Large intestine (tissue), 3 donors: ENCODE data around the gene YARS1. TPM values are rescaled to one million over a fixed set of nuclear protein-coding genes. Genes with fewer than 3 reads are reported as not detected.

Source experiments
- DNase-seq, 2 donors: peaks; one replicate each; pipeline versions ENCODE4 v3.0.0 to v3.0.0-alpha.2; 2013
- H3K27ac ChIP-seq: one replicate; pipeline ENCODE4 v1.5.1; 2013; ENCODE audit warnings: low read length
- H3K27me3 ChIP-seq: 2 replicates; pipeline ENCODE4 v1.6.1; 2013; ENCODE audit warnings: low read length; ENCODE audit not compliant: control insufficient read depth, insufficient read depth
- H3K36me3 ChIP-seq: 2 replicates; pipeline ENCODE4 v1.6.1; 2013; ENCODE audit warnings: low read length; ENCODE audit not compliant: control insufficient read depth, insufficient read depth
- H3K4me1 ChIP-seq: one replicate; pipeline ENCODE4 v1.6.1; 2013; ENCODE audit warnings: low read length; ENCODE audit not compliant: control insufficient read depth, insufficient read depth
- H3K4me3 ChIP-seq: one replicate; pipeline ENCODE4 v1.5.1; 2013; ENCODE audit warnings: low read length
- H3K9me3 ChIP-seq: one replicate; pipeline ENCODE4 v1.6.1; 2013; ENCODE audit warnings: mild to moderate bottlenecking, low read depth, low read length, moderate library complexity; ENCODE audit not compliant: control insufficient read depth
- WGBS: methylation state at CpG from one replicate; pipeline ENCODE4 v1.1.5; 2013; ENCODE audit warnings: low lambda C conversion rate; ENCODE audit not compliant: insufficient coverage; 5-methylcytosine and 5-hydroxymethylcytosine counted together
- polyA plus RNA-seq: library from polyadenylated mRNA; unstranded; fragments of 120-200 nt; gene quantifications from one replicate; pipeline ENCODE4 v1.2.1, GENCODE V29; 2013

The YARS1 gene
- polyA plus RNA-seq, 1 donor = 59.9 TPM

DNA sequence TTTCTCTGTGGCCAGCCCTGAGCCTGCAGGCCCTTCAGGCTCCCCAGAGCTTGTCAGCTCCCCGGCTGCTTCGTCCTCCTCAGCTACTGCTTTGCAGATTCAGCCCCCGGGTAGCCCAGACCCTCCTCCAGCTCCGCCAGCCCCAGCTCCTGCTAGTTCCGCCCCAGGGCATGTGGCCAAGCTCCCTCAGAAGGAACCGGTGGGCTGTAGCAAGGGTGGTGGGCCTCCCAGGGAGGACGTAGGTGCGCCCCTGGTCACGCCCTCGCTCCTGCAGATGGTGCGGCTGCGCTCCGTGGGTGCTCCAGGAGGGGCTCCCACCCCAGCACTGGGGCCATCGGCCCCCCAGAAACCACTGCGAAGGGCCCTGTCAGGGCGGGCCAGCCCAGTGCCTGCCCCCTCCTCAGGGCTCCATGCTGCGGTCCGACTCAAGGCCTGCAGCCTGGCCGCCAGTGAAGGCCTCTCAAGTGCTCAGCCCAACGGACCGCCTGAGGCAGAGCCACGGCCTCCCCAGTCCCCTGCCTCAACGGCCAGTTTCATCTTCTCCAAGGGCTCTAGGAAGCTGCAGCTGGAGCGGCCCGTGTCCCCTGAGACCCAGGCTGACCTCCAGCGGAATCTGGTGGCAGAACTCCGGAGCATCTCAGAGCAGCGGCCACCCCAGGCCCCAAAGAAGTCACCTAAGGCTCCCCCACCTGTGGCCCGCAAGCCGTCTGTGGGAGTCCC lies 45.4 kb downstream of the YARS1 start:
- Histone ChIP-seq H3K27ac (no peak overlapping the region), H3K27me3 (no peaks in the 10 kb centered on the region), H3K9me3 (no peaks in the 10 kb centered on the region), H3K36me3 (peaks cover 76% of the 10 kb centered on the region), H3K4me1 (peaks cover 9% of the 10 kb centered on the region), H3K4me3 (no peak overlapping the region)
- DNase-seq = no peak
- no CpG with 5 or more reads among the region's 30 CpGs for WGBS

DNA sequence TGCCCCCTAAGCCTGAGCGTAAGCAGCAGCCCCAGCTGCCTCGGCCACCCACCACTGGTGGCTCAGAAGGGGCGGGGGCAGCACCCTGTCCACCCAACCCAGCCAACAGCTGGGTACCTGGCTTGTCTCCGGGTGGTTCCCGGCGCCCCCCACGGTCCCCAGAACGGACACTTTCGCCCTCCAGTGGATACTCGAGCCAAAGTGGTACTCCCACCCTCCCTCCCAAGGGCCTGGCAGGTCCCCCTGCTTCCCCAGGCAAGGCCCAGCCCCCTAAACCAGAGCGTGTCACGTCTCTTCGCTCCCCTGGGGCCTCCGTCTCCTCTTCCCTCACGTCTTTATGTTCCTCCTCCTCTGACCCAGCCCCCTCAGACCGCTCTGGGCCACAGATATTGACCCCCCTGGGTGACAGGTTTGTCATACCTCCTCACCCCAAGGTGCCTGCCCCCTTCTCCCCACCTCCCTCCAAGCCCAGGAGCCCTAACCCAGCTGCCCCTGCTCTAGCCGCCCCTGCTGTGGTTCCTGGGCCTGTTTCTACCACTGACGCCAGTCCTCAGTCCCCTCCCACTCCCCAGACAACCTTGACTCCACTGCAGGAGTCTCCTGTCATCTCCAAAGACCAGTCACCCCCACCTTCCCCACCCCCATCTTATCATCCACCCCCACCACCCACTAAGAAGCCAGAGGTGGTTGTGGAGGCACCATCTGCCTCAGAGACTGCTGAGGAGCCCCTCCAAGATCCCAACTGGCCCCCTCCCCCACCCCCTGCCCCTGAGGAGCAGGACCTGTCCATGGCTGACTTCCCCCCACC lies 46.2 kb downstream of the YARS1 start:
- Histone ChIP-seq H3K4me1 (peaks cover 17% of the 10 kb centered on the region), H3K36me3 (peaks cover 72% of the 10 kb centered on the region), H3K27ac (no peak overlapping the region)

DNA sequence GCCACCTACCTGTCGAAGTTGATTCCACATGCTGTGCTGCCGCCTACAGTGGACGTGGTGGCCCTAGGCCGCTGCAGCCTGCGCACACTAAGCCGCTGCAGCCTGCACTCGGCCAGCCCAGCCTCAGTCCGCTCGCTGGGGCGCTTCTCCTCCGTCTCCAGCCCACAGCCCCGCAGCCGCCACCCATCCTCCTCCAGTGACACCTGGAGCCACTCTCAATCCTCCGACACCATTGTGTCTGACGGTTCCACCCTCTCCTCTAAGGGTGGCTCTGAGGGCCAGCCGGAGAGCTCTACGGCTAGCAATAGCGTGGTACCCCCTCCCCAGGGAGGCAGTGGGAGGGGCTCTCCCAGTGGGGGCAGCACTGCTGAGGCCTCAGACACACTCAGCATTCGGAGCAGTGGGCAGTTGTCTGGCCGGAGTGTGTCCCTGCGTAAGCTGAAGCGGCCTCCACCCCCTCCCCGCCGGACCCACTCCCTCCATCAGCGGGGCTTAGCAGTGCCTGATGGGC lies 46.9 kb downstream of the YARS1 start:
- WGBS = no CpG with 5 or more reads among the region's 25 CpGs
- Histone ChIP-seq H3K9me3 (no peaks in the 10 kb centered on the region), H3K27ac (no peak overlapping the region), H3K4me3 (no peak overlapping the region), H3K27me3 (no peaks in the 10 kb centered on the region), H3K4me1 (peaks cover 23% of the 10 kb centered on the region), H3K36me3 (peaks cover 67% of the 10 kb centered on the region)
- DNase-seq = no peak

More for the DNA sequence above, 46.2 kb downstream of the YARS1 start:
- DNase-seq = no peak
- Histone ChIP-seq H3K27me3 (no peaks in the 10 kb centered on the region), H3K4me3 (no peak overlapping the region), H3K9me3 (no peaks in the 10 kb centered on the region)
- WGBS = no CpG with 5 or more reads among the region's 18 CpGs

DNA sequence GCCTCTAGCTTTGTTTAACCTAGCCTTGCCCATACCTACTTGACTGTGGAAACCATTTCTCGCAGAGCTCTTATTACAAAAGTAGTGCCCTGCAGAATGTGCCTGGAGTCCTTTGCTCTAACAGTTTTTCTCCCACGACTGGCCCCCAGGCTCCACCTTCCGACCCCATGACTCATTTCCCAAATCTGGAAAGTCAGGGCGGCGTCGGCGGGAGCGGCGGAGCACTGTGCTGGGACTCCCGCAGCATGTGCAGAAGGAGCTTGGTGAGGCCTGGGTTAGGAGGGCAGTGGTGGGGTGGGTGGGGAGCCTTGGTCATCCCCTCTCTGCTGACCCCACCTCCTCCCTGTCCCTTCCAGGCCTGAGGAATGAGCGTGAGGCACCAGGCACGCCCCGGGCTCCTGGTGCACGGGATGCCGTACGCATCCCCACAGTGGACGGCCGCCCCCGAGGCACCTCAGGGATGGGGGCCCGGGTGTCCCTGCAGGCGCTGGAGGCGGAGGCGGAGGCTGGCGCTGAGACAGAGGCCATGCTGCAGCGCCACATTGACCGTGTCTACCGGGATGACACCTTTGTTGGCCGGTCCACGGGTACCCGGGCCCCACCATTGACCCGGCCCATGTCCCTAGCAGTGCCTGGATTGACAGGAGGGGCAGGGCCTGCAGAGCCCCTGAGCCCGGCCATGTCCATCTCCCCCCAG lies 47.5 kb downstream of the YARS1 start:
- no peak for DNase-seq
- no peak overlapping the region for H3K27ac ChIP-seq

DNA sequence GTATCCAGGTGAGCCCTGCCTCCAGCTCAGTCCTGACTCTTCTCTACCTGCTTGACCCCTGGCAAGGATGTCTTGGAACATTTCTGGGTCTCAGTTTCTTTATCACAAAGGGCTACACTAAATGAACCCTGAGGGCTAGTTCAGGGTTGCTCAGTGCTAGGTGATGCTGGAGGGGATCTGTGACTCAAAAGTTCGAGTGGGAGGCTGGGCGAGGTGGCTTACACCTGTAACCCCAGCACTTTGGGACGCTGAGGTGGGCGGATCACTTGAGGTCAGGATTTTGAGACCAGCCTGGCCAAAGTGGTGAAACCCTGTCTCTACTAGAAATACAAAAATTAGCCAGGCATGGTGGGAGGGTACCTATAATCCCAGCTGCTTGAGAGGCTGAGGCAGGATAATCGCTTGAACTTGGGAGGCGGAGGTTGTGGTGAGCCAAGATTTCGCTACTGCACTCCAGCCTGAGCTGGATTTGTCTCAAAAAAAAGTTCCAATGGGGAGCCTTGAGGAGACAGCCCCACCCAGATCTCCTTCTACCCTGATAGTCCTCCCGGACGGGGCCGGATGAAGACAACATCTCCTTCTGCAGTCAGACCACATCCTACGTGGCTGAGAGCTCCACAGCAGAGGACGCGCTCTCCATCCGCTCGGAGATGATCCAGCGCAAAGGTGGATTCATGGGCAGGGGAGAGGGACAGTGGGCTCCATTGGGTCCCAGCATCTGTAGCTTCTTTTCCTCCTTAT lies 48.9 kb downstream of the YARS1 start:
- peaks cover 62% of the 10 kb centered on the region for H3K36me3 ChIP-seq
- no peak overlapping the region for H3K27ac ChIP-seq
- no peak for DNase-seq
- WGBS = no CpG with 5 or more reads among the region's 16 CpGs
- H3K27me3 ChIP-seq = no peaks in the 10 kb centered on the region
- no peak overlapping the region for H3K4me3 ChIP-seq
- peaks cover 28% of the 10 kb centered on the region for H3K4me1 ChIP-seq
- H3K9me3 ChIP-seq = no peaks in the 10 kb centered on the region

More for the DNA sequence above, 47.5 kb downstream of the YARS1 start:
- Histone ChIP-seq H3K9me3 (no peaks in the 10 kb centered on the region), H3K4me1 (peaks cover 28% of the 10 kb centered on the region), H3K36me3 (peaks cover 64% of the 10 kb centered on the region), H3K27me3 (no peaks in the 10 kb centered on the region), H3K4me3 (no peak overlapping the region)
- WGBS = no CpG with 5 or more reads among the region's 32 CpGs

DNA sequence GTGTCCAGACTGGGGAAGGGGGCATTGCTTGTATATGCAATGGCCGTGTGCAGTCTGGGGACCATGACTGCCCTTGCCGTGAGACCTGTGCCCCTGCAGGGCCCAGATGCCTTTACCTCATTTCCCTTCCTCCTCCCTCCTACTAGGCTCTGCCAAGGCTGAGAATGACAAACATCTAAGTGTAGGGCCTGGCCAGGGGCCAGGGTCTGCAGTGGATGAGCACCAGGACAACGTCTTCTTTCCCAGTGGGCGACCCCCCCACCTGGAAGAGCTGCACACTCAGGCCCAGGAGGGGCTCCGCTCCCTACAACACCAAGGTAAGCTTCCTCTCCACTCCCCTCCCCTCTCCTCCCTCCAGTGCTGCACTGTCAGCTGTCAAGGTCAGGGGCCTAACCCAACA lies 49.5 kb downstream of the YARS1 start:
- Histone ChIP-seq H3K36me3 (peaks cover 57% of the 10 kb centered on the region), H3K4me1 (peaks cover 28% of the 10 kb centered on the region), H3K9me3 (no peaks in the 10 kb centered on the region), H3K27ac (no peak overlapping the region), H3K4me3 (no peak overlapping the region), H3K27me3 (no peaks in the 10 kb centered on the region)
- DNase-seq = no peak
- WGBS = no CpG with 5 or more reads among the region's 5 CpGs

DNA sequence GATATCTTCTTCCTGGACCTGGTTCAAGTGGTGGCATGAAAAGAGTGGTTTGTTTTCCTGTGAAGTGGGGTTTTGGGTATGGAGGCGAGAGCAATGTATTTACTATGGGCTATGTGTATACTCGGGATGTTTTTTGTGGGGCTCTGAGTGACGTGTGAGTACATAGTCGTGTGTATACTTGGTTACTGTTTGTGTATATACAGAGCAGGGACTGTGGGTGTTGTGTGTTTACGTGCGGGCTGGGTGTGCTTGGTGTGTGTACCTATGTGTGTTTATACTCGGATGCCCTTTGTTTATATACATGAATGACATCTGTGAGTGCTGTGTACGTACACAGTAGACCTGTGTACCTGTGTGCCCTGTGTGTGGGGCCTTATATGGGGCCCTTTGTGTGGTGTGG lies 50.0 kb downstream of the YARS1 start:
- DNase-seq = no peak
- Histone ChIP-seq H3K36me3 (peaks cover 52% of the 10 kb centered on the region), H3K27me3 (no peaks in the 10 kb centered on the region), H3K4me3 (no peak overlapping the region), H3K9me3 (no peaks in the 10 kb centered on the region), H3K4me1 (peaks cover 28% of the 10 kb centered on the region), H3K27ac (peak overlapping the region; percentile 8)
- 80% methylated on average over 1 of the region's 8 CpGs for WGBS

DNA sequence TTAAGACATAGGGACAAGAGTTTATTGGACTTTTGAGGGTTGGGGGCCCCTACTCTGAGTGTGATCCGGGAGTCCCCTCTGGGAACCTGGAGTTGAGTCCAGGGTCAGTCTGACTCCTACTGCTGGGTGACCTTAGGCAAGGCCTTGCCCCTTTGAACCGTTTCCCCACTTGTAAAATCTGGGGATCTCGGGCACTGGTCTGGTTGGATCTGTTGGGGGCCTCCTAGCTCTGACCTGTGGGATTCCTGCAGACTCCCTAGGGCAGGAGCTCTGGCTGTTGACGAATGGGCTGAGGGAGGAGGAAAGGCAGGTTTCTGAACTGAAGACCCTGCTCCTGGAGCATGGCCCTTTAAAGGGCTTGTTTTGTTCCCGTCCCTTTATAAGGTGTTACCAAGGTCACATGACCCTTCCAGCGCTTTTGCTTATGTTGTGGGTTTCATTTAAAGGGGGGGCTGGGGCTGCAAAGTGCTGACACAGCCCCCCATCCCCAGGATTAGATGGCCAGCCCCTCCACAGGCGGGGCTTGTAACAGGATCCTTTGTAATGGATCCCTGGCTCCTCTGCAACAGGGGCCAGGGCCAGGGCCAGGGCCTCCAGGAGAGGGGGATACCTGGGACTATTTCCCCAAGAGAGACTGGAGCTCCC lies 50.7 kb downstream of the YARS1 start:
- peaks cover 35% of the 10 kb centered on the region for H3K4me1 ChIP-seq
- H3K4me3 ChIP-seq = no peak overlapping the region
- H3K27me3 ChIP-seq = no peaks in the 10 kb centered on the region
- H3K36me3 ChIP-seq = peaks cover 45% of the 10 kb centered on the region
- no CpG with 5 or more reads among the region's 7 CpGs for WGBS
- no peak for DNase-seq
- peak overlapping the region; percentile 8 for H3K27ac ChIP-seq
- H3K9me3 ChIP-seq = no peaks in the 10 kb centered on the region

DNA sequence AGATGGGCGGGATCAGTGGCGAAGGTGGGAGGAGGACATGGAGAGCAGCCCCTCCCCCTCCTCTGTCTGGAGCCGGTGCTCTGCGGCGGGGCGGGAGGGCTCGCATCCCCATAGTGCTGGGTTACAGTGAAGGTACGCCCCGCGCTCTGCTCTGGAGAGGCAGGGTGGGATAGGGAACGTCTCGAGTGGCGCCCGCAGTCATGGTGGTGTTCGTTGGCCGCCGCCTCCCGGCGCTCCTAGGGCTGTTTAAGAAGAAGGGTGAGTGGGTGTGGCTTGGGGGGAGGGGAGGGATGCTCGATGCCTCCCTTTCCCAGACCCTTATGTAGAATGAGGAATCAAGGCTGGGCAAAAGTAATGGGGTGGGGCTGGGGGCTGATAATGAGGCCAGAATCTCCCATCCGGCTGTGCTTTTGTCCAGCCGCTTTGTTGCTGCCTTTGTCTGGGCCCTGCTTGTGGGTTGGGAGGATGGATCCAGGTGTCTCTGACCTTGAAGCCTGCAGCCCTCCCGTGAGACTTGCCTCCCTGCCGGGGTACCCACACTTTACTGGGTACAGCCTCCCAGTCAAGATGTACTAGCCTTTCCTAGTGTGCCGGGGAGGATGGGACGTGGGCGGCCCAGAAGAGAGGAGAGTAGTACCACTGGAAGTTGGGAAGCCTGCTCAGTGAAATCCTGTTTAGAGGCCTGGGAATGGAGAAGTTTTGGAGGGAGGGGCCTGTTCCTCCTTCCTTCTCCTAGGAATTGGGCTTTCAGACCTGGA lies 51.4 kb downstream of the YARS1 start:
- no peak for DNase-seq
- no peaks in the 10 kb centered on the region for H3K27me3 ChIP-seq
- H3K9me3 ChIP-seq = no peaks in the 10 kb centered on the region
- no CpG with 5 or more reads among the region's 27 CpGs for WGBS
- H3K27ac ChIP-seq = peak overlapping the region; percentile 30
- H3K4me1 ChIP-seq = peaks cover 42% of the 10 kb centered on the region
- H3K4me3 ChIP-seq = no peak overlapping the region
- H3K36me3 ChIP-seq = peaks cover 41% of the 10 kb centered on the region
